ENCODE measurements around the gene TMEFF1.

TMEFF1 gene

GRCh38 chr9:100441911-100442361 is 31.0 kb upstream of the TMEFF1 start:
- no peaks in the 10 kb centered on the region for H3K36me3 ChIP-seq (ENCODE audit: low read length)
- TF ChIP-seq, protein P1, sequence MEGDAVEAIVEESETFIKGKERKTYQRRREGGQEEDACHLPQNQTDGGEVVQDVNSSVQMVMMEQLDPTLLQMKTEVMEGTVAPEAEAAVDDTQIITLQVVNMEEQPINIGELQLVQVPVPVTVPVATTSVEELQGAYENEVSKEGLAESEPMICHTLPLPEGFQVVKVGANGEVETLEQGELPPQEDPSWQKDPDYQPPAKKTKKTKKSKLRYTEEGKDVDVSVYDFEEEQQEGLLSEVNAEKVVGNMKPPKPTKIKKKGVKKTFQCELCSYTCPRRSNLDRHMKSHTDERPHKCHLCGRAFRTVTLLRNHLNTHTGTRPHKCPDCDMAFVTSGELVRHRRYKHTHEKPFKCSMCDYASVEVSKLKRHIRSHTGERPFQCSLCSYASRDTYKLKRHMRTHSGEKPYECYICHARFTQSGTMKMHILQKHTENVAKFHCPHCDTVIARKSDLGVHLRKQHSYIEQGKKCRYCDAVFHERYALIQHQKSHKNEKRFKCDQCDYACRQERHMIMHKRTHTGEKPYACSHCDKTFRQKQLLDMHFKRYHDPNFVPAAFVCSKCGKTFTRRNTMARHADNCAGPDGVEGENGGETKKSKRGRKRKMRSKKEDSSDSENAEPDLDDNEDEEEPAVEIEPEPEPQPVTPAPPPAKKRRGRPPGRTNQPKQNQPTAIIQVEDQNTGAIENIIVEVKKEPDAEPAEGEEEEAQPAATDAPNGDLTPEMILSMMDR (IDR thresholded peaks at IDR 0.05; ENCODE audit: insufficient read depth, low read length, poor library complexity, severe bottlenecking) = no peak
- TF ChIP-seq EZH2phosphoT487 (conservative IDR thresholded peaks at IDR 0.05; ENCODE audit: low read length) = no peak
- H2AFZ ChIP-seq (ENCODE audit: low read depth, low read length, severe bottlenecking) = no peak overlapping the region
- H3K4me2 ChIP-seq (ENCODE audit: low read depth, low read length, poor library complexity, severe bottlenecking) = no peak overlapping the region
- no peak overlapping the region for H3K4me3 ChIP-seq (ENCODE audit: insufficient read depth, low read length, poor library complexity, severe bottlenecking)
- H4K20me1 ChIP-seq (ENCODE audit: low read depth, low read length) = 0 out of 2 replicates have a peak, but pooled peaks cover 3% of the 10 kb centered on the region
- no peaks in the 10 kb centered on the region for H3K9me3 ChIP-seq (ENCODE audit: insufficient read depth, low read length)
- H3K27me3 ChIP-seq (ENCODE audit: low read length) = no peaks in the 10 kb centered on the region
- no peak overlapping the region for H3K9ac ChIP-seq (ENCODE audit: low read length)
- no peak overlapping the region for H3K27ac ChIP-seq (ENCODE audit: low read depth, low read length)
- peaks cover 12% of the 10 kb centered on the region; the same call in 1 of the 2 replicates for H3K79me2 ChIP-seq (ENCODE audit: insufficient read depth, low read length)
- H3F3A ChIP-seq (ENCODE audit: insufficient read depth) = no peaks in the 10 kb centered on the region
- no peaks in the 10 kb centered on the region for H3K9me2 ChIP-seq (replicated peaks; ENCODE audit: insufficient read depth, low read length)

DNA sequence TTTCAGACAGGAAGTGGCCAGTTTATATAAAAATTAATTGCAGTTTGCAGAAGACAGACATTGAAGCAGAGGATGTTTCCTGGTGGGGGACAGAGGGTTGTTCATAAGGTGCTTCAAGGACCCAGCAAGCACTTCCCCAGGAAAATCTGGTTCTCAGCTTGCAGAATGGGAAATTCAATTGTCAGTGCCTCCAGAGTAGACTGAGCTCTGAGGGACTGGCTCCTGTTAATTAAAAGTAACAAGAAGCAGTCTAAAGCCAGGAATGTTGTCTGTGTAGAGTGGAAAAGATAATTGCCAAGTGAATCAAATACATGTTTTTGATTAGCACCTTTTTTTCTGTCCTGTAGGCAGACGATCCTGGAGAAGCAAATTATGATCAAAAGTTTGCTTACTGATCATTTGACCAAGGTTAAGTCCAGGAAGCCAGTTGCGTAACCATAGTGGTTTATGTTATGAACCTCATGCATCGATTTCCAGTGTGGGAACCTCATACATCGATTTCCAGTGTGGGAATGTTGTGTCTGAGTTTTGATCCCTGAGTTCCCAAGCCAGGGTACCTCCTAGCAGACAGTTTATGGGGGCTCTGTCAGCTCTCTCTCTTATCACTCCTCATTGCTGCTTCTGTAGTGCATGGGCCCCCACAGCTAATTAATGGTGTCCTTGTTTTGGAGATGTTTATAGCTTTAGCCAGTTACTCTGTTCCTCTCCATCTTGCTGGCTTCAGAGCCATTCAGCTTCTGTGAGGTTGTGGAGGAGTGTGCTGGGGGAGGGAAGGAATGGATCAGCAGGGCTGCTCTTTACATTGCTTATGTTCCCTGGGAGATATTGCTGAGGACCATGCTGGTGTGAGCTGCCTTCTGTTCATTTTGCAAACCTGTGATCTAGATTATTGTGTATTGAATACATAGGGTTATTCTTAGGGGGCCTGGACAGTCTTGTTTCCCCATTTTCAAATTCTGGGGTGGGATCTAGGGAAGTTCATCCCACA is 28.9 kb upstream of the TMEFF1 start:
- no peak overlapping the region for H3K27ac ChIP-seq (ENCODE audit: low read depth, low read length)
- H3K9me3 ChIP-seq (ENCODE audit: insufficient read depth, low read length) = no peaks in the 10 kb centered on the region
- no peak overlapping the region for H3K9ac ChIP-seq (ENCODE audit: low read length)
- no peaks in the 10 kb centered on the region for H4K20me1 ChIP-seq (ENCODE audit: low read depth, low read length)
- peaks cover 4% of the 10 kb centered on the region; the same call in 1 of the 2 replicates for H3K79me2 ChIP-seq (ENCODE audit: insufficient read depth, low read length)
- no peak overlapping the region for H3K4me3 ChIP-seq (ENCODE audit: insufficient read depth, low read length, poor library complexity, severe bottlenecking)
- no peak overlapping the region for H2AFZ ChIP-seq (ENCODE audit: low read depth, low read length, severe bottlenecking)
- no peak overlapping the region for H3K4me2 ChIP-seq (ENCODE audit: low read depth, low read length, poor library complexity, severe bottlenecking)
- no peaks in the 10 kb centered on the region for H3F3A ChIP-seq (ENCODE audit: insufficient read depth)
- no peaks in the 10 kb centered on the region for H3K36me3 ChIP-seq (ENCODE audit: low read length)
- H3K27me3 ChIP-seq (ENCODE audit: low read length) = no peaks in the 10 kb centered on the region
- TF ChIP-seq, protein P1 (IDR thresholded peaks at IDR 0.05; ENCODE audit: insufficient read depth, low read length, poor library complexity, severe bottlenecking) = no peak
- TF ChIP-seq EZH2phosphoT487 (conservative IDR thresholded peaks at IDR 0.05; ENCODE audit: low read length) = no peak
- no peaks in the 10 kb centered on the region for H3K9me2 ChIP-seq (replicated peaks; ENCODE audit: insufficient read depth, low read length)

GRCh38 chr9:100445161-100445902 is 27.6 kb upstream of the TMEFF1 start:
- no peaks in the 10 kb centered on the region for H3K79me2 ChIP-seq (ENCODE audit: insufficient read depth, low read length)
- TF ChIP-seq, protein P1 (IDR thresholded peaks at IDR 0.05; ENCODE audit: insufficient read depth, low read length, poor library complexity, severe bottlenecking) = no peak
- no peak for TF ChIP-seq EZH2phosphoT487 (conservative IDR thresholded peaks at IDR 0.05; ENCODE audit: low read length)
- no peaks in the 10 kb centered on the region for H3K9me3 ChIP-seq (ENCODE audit: insufficient read depth, low read length)
- no peaks in the 10 kb centered on the region for H3F3A ChIP-seq (ENCODE audit: insufficient read depth)
- no peaks in the 10 kb centered on the region for H3K36me3 ChIP-seq (ENCODE audit: low read length)
- H3K9ac ChIP-seq (ENCODE audit: low read length) = no peak overlapping the region
- H3K27me3 ChIP-seq (ENCODE audit: low read length) = no peaks in the 10 kb centered on the region
- H4K20me1 ChIP-seq (ENCODE audit: low read depth, low read length) = no peaks in the 10 kb centered on the region
- H3K4me3 ChIP-seq (ENCODE audit: insufficient read depth, low read length, poor library complexity, severe bottlenecking) = no peak overlapping the region
- H3K27ac ChIP-seq (ENCODE audit: low read depth, low read length) = no peak overlapping the region
- no peak overlapping the region for H2AFZ ChIP-seq (ENCODE audit: low read depth, low read length, severe bottlenecking)
- H3K9me2 ChIP-seq (replicated peaks; ENCODE audit: insufficient read depth, low read length) = no peaks in the 10 kb centered on the region
- H3K4me2 ChIP-seq (ENCODE audit: low read depth, low read length, poor library complexity, severe bottlenecking) = no peak overlapping the region

Measured in SU-DHL-6 (cell line).